AG09319 (cell line): Measurements from ENCODE around the gene GADD45G.

Experiments used
- DNase-seq: peaks from one replicate; pipeline ENCODE4 v3.0.0-alpha.2; 2010; ENCODE audit warnings: low read depth; ENCODE audit errors: extremely low read depth
- TF ChIP-seq, protein P1 (sequence below): IDR thresholded peaks from 2 replicates; pipeline ENCODE4 v1.5.1; 2011; ENCODE audit warnings: low read depth, mild to moderate bottlenecking, inconsistent platforms, low read length, moderate library complexity

GADD45G gene

DNA sequence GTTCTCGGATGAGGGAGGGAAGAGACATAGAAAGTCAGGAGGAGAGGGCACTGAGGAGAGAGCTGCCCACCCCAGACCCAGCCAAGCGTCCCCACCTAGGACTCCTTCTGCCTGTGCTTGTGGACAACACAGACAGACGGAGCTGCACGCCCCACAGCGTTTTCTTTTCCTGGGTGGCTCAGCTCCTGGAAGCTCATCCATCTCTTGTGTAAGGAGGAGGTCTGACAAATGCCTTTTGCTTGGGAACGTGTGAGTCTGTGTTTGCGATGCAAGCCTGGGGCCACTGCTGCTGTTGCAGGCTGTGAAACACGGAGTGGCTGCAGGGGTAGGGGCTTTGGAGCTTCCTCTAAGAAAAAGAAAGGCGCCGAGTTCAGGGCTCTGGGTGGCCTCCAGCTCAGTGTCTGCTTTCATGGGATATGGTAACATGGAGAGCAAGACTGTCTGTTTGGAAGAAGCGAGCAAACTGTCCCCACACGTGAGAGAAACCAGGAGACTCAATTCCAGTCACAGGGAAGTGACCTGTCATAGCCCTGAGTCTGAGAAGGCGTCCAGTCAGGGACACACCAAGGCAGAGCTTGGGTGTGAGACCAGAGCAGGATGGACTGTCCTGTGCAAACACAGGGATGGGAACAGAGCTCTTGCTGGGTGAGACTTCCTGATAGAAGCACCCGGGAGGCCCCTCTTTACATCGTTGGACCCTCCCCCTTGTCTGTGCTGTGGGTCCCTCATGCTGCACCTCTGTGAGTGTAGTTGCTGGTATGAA is 42.7 kb downstream of the GADD45G start:
- no peak for DNase-seq
- TF ChIP-seq, protein P1, sequence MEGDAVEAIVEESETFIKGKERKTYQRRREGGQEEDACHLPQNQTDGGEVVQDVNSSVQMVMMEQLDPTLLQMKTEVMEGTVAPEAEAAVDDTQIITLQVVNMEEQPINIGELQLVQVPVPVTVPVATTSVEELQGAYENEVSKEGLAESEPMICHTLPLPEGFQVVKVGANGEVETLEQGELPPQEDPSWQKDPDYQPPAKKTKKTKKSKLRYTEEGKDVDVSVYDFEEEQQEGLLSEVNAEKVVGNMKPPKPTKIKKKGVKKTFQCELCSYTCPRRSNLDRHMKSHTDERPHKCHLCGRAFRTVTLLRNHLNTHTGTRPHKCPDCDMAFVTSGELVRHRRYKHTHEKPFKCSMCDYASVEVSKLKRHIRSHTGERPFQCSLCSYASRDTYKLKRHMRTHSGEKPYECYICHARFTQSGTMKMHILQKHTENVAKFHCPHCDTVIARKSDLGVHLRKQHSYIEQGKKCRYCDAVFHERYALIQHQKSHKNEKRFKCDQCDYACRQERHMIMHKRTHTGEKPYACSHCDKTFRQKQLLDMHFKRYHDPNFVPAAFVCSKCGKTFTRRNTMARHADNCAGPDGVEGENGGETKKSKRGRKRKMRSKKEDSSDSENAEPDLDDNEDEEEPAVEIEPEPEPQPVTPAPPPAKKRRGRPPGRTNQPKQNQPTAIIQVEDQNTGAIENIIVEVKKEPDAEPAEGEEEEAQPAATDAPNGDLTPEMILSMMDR: no peak

DNA sequence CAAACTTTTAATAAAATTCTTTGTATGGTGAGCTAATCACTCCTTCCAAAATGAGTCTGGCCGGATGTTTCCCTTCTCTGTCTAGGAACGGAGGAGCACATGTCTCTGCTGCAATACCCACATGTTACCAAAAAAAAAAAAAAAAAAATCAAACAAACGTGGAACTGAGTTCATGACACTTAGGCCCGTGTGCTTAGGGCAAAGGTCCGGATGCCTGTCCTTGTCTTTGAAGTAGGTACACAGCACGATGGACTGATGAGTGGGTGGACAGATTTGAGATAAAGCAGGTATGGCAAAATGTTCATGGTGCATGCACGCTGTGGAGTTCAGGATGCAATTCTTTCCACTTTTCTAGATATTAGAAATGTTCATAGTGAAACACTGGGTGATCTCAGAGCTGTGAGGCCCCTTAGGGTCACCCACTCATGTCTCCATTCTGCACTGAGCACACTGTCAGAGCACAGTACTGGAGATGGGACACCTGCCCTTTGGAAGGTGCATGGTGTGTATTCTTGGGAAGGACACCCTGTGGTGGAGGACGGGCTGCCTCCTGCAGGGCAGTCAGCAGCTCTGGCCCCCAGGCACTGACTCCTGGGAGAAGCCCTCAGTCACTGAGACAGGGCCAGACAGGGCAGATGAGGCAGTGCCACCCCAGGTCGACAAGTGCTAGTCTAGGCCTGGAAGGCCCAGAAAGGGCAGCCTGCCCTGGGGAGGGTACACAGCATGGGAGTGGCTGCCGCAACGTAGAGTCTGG is 43.6 kb downstream of the GADD45G start:
- DNase-seq: no peak
- TF ChIP-seq, protein P1: no peak

DNA sequence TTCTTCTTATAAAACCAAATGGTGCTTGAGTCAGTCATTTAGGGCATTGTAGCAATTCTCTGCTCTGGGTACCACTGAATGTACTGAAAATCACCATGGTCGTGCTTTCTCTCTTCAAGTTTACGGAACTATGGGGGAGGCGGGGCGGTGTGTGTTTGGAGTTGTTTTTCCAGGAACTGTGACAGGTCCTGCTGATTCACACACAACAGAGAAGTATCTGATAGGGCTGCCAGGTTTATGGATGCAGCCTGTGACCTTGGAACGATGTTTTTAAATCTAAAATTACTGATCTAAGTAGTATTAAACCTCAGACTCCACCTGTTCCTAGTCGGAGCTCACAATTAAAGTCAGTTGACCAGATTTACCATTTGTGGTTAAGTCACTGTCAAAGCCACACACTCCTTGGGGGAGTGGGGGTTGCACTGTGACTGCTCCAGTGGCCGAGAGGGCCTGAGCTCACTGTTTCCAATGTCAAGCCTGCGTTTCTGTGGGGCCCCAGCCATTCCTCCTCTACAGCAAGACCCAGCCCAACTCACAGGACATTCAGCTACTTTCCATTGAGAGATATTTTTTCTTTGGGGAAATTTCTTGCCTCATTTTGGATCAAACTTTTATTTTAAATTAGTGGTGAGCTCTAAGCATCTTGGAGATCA is 44.4 kb downstream of the GADD45G start:
- DNase-seq: no peak

DNA sequence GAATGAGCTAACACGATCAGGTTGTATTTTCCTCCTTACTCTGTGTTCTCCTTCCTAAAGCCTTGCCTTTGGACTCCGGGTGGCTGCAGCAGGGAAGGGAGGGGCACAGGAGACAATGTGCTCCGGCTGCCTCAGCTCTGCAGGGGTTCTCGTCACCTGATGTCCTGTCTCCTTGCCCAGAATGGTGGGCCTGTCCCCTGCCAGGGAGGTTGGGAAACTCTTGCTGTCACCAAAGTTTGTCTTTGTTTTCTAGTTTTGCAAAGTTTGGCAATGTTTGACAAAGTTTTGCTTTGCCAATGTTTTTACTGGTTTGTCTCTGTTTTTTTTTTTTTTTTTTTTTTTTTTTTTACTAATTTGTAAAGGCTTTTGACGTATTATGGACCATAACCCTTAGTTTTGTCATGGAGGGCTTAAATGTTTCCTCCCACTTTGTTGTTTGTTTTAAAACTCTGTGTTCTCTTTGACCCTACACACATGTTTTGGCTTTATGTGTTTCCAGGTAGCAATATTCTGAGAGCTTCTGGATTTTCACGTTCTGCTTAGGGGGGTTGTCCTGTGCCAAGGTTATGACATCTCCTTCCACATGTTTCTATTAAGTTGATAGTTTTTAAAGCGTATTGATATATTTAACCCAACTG is 49.3 kb downstream of the GADD45G start:
- TF ChIP-seq, protein P1: no peak
- DNase-seq: no peak

More for the DNA sequence above, 44.4 kb downstream of the GADD45G start:
- TF ChIP-seq, protein P1: no peak

DNA sequence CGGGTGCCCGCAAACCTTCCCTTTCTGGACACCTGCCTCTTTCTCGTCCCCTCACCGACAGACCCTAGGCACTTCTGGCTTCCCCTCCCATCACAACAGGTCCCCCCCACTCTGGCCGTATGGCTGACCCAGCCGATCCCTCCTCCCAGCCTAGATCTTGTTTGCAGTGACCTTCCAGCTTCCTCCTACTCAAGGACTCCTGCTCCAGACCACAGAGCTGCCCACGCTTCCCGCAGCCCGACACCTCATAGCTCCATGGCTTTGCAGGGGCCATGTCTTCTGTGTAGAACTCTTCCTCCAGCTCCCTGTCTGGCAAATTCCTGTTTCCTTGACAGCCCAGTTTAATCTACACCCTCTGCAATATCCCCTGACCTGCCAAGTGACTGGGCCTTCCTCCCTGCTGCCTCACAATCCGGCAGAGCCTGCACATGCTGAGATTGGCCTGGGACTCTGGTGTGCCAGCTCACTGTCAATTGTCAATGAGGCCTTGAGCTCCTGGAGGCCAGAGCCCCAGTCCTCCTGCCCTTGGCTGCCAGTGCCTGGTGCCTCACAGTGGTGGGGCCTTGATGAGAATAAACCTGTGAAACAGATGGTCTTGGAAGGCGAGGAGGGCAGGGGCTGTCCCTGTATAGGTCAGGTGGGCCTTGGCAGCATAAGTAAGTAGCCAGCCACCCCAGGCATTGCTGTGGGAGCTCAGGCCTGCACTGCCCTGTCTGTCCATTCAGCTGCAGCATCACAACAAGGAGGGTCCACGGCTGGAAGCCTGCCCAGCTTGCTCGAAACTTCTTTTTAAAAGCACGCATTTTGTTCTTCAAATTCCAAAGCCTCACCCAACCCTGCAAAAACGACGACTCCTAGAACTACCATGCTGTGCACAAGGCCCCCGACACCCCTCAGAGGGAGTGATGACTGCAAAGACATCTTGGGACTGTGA is 50.5 kb downstream of the GADD45G start:
- DNase-seq: no peak
- TF ChIP-seq, protein P1: no peak
